GM12891 (cell line): Measurements from ENCODE around the gene CCKAR.

Experiments used
- DNase-seq: peaks from one replicate; pipeline ENCODE4 v3.0.0; 2011; ENCODE audit warnings: low spot score; ENCODE audit not compliant: insufficient read length
- FAIRE-seq: peaks from 2 replicates; lab custom pipeline; 2011; peaks lifted over from hg19 to GRCh38; lab: Jason Lieb, UNC
- PAX5 ChIP-seq: IDR thresholded peaks from 2 replicates; pipeline ENCODE4 v1.6.1; 2011; ENCODE audit warnings: low read length, moderate library complexity, mild to moderate bottlenecking; ENCODE audit not compliant: insufficient read depth, severe bottlenecking
- POLR2A ChIP-seq: IDR thresholded peaks from 2 replicates; pipeline ENCODE4 v1.6.1; 2011; ENCODE audit warnings: low read depth, low read length, control low read depth
- POLR2AphosphoS5 ChIP-seq: IDR thresholded peaks from 2 replicates; pipeline ENCODE4 v1.6.1; 2011; ENCODE audit warnings: low read depth, low read length, control low read depth
- POU2F2 ChIP-seq: IDR thresholded peaks from 2 replicates; pipeline ENCODE4 v1.6.1; 2011; ENCODE audit warnings: low read depth, mild to moderate bottlenecking, control low read depth, low read length, moderate library complexity
- SPI1 ChIP-seq: IDR thresholded peaks from 2 replicates; pipeline ENCODE4 v1.6.1; 2011; ENCODE audit warnings: low read depth, low read length, control low read depth
- TAF1 ChIP-seq: IDR thresholded peaks from 2 replicates; pipeline ENCODE4 v1.6.1; 2011; ENCODE audit warnings: low read depth, low read length, control low read depth

Gene CCKAR

DNA sequence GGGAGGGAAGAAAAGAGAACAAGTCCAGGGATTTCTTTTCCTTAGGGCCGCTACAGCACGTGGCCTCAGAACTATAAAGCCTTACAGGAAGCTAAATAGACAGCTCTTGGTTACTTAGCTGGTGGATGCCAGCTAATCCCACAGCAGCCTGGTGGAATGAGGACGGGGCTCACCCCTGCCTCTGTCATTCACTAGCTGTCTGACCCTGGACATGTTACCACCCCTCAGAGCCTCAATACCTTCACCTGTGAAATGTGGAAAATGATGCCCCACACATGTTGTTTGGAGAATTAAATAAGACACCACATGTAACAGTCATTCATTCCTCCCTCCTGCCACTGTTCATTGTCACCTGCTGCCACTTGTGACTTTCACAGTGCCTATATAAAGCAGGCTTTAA lies 15.7 kb downstream of the CCKAR start:
- DNase-seq (no peak), FAIRE-seq (no peak)
- TF ChIP-seq TAF1 (no peak), SPI1 (no peak), POLR2A (no peak), PAX5 (no peak), POU2F2 (no peak), POLR2AphosphoS5 (no peak)

DNA sequence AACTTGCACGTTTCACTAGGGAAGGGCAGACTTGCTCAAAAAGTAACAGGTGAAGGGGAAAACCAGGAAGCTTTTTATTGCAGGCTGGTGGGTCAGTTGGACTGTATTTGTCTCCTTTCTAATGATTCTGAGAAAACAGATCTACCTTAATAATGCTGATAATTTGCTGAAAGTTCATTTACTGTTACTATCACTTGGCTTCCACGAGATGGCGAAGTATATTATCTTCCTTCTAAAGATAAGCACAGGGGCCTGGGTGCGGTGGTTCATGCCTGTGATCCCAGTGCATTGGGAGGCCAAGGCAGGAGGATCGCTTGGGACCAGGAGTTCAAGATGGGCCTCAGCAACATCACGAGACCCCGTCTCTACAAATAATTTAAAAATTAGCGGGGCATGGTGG lies 16.4 kb downstream of the CCKAR start:
- FAIRE-seq (no peak), DNase-seq (no peak)
- TF ChIP-seq POU2F2 (no peak), TAF1 (no peak), POLR2A (no peak), POLR2AphosphoS5 (no peak), PAX5 (no peak), SPI1 (no peak)

DNA sequence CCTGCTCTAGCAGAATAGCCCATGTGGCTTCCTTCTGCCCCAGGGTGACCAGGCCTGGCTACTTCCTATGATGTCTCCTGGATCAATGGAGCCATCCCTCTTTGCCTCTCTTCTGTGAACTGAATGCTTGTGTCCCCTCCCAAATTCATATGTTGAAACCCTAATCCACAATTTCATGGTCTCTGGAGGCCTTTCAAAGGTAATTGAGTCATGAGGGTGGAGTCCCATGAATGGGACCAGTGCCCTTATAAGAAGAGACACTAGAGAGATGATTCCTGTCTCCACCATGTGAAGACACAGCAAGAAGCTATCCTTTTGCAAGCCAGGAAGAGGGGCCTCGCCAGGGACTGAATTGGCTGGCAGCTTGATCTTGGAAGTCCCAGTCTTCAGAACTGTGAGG lies 18.4 kb downstream of the CCKAR start:
- no peak for DNase-seq
- no peak for FAIRE-seq
- TF ChIP-seq POLR2AphosphoS5 (no peak), PAX5 (no peak), SPI1 (no peak), TAF1 (no peak), POU2F2 (no peak), POLR2A (no peak)

DNA sequence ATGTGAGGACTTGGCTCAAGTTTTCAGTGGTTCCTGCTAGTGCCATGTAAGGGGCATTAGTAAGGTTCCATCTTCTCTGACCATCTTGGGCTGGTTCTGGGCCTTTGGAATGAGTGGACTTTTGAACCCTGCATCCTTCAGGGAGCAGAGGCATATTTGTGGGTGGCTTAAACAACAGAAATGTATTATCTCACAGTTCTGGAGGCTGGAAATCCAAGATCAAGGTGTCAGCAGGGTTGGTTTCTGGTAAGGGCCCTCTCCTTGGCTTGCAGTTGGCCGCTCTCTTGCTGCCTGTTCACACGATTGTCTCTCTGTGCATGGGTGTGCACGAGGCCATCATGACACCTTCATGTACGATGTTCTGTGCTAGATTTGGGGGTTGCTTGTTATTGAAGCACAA lies 21.3 kb downstream of the CCKAR start:
- FAIRE-seq (no peak), DNase-seq (no peak)
- TF ChIP-seq POLR2AphosphoS5 = no peak
- TF ChIP-seq TAF1 = no peak
- TF ChIP-seq POU2F2 = no peak
- TF ChIP-seq PAX5 = no peak
- TF ChIP-seq POLR2A = no peak
- no peak for TF ChIP-seq SPI1

DNA sequence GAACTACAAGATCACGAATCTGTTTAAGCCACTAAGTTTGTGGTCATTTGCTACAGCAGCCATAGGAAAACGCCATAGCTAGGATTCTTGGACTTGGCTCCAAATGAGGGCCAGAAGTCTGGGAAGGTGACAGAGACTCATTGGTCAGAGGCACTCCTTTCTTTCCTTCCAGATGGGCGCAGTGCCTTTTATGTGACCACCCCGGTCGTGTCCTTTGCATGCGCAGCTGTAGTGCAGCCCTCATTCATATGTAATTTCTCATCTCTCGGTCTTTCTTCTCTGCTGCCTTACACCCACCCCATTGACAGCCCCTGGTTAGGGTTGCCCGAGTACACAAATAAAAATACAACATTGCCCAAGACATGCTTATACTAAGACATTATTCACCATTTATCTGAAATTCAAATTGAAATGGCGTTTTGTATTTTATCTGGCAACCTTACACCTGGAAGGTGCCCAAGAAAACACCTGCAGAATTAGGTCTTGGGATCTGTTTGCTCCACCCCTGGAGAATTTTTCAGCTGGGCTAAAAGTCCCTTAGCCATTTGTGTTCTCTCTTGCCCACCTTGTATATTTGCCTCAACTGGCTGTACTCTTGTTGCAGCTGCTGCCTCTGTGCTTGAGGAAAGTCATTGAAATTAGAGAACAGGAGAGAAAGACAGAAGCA lies 21.9 kb downstream of the CCKAR start:
- DNase-seq = no peak
- no peak for FAIRE-seq

DNA sequence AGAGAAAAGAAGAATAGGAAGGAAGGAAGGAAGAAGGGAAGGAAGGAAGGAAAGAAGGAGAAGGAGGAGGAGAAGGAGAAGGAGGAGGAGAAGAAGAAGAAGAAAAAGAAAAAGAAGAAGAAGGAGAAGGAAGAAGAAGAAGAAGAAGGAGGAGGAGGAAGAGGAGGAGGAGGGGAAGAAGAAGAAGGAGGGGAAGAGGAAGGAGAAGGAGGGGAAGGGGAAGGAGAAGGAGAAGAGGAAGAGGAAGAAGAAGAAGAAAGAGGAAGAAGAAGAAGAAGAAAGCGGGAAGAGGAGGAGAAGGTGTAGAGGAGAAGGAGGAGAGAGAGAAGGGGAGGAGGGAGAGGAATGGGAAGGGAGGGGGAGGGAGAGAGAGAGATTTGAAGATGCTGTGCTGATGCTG lies 22.6 kb downstream of the CCKAR start:
- TF ChIP-seq POLR2AphosphoS5 (no peak), PAX5 (no peak), POU2F2 (no peak), POLR2A (no peak), SPI1 (no peak), TAF1 (no peak)
- DNase-seq (no peak), FAIRE-seq (no peak)

More for the DNA sequence above, 21.9 kb downstream of the CCKAR start:
- TF ChIP-seq TAF1 = no peak
- TF ChIP-seq SPI1 = no peak
- TF ChIP-seq POLR2AphosphoS5 = no peak
- TF ChIP-seq POLR2A = no peak
- no peak for TF ChIP-seq POU2F2
- TF ChIP-seq PAX5 = no peak

DNA sequence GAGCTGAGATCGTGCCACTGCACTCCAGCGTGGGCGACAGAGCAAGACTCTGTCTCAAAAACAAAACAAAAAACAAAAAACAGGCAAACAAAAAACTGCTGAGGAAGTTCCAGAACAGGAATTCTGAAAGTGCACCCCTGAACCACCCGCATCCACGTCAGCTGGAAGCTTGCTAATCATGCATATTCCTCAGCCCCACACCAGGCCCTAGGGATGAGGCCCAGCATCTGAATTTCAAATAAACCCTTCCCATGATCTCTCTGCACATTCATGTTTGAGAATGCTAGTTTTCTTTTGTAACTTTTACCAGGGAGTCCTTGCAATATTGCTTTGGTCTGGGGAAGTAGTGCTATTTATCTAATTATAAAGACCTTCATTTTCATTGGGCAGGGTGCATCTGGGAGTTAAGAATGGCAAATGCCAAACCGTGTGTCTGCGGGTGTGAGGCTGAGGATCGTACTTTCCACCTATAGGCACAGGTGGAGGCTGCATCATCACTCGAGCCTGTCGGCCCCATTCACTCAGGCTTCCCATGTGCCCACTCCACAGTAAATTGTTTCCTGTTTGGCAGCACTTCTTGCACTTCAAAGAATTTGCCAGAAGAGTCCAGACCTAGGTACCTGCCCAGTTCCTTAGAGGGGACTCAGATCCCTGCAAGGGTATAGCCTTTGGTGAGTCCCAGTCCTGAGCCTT lies 23.6 kb downstream of the CCKAR start:
- TF ChIP-seq SPI1 = no peak
- no peak for TF ChIP-seq POLR2A
- no peak for TF ChIP-seq PAX5
- no peak for TF ChIP-seq POLR2AphosphoS5
- TF ChIP-seq POU2F2 = no peak
- no peak for TF ChIP-seq TAF1
- FAIRE-seq (no peak), DNase-seq (no peak)

DNA sequence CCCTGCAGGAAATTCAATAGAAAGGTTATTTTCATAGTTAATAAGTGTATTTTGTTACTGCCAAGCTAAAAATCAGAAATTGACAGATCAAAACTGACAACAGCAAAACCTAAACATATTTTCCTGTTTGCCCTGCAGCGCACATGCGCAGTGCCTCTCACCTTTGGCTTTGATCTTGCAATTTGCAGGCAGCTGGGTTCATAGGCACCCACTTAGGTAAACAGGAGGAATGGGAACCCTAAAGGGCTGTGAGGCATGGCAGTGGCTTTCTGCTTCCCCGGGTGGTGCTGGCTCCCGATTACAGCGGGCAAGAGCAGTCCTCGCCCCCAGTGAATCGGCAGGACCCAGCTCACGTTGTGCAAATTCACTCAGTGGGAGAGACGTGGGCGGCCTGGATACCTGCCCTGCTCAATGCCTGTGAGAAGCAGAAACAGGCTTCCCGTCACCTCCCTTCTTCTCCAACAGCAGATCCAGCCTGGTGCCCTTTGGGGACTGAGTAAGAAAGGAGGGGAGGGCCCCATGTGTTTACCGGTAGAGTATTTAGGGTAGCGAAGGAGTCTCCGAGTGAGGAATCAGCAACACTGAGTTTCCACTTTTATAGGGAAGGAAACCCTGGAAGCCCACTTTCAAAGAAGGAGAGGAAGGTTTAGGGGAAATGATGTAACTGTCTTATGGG lies 25.7 kb downstream of the CCKAR start:
- FAIRE-seq (no peak), DNase-seq (no peak)
- TF ChIP-seq POLR2A (no peak), SPI1 (no peak), POLR2AphosphoS5 (no peak), PAX5 (no peak), TAF1 (no peak), POU2F2 (no peak)

DNA sequence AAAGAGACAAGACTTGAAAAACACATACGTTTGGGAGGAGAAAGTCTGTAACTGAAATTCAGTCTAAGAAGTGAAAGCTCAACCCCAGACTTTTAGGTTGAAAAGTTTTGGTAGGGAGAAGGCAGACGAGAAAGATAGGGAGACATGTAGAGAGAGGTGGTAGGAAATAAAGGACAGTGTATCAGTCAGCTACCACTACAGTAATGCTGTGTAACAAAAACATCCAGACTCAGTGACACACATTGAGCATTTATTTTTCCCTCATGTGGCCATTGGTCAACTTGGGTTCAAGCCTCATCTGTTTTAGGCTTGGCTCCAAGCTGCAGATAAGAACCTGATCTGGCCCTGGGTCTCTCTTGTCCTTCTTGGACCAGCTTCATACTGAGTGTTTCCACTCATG lies 26.9 kb downstream of the CCKAR start:
- TF ChIP-seq PAX5 = no peak
- no peak for TF ChIP-seq POLR2A
- TF ChIP-seq SPI1 = no peak
- no peak for TF ChIP-seq POLR2AphosphoS5
- no peak for TF ChIP-seq TAF1
- TF ChIP-seq POU2F2 = no peak
- FAIRE-seq = no peak
- DNase-seq = no peak

DNA sequence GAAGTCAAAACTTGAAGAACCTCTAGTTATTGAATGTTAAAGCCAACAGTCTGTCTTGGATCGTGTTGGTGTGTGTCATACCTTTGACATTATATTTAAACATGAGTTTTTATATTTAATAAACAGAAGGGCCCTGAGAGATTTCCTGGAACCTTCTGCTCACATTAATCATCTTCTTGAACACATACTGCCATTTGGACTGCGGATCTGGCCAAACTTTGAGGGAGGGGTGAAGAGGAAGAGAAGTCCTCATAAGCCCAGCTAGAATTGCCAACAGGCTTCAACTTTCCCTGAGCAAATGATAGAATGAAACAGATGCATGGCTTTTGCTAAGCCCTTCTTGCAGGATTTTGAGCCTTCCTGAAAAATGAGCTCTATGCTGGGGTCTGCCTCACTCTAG lies 27.4 kb downstream of the CCKAR start:
- DNase-seq (no peak), FAIRE-seq (no peak)
- no peak for TF ChIP-seq POLR2AphosphoS5
- TF ChIP-seq PAX5 = no peak
- no peak for TF ChIP-seq POLR2A
- no peak for TF ChIP-seq POU2F2
- TF ChIP-seq SPI1 = no peak
- no peak for TF ChIP-seq TAF1
